ENCODE measurements around the gene PSME4. TPM values are rescaled to one million over a fixed set of nuclear protein-coding genes. Genes with fewer than 3 reads are reported as not detected.
"Not testable (repeated sequence)": the region's sequence is repeated elsewhere in the genome, so short reads cannot be mapped to it uniquely, and the experiment has no call there.

PSME4 gene
- total RNA-seq, 1 donor from 2014 or later = 45.3 TPM

DNA sequence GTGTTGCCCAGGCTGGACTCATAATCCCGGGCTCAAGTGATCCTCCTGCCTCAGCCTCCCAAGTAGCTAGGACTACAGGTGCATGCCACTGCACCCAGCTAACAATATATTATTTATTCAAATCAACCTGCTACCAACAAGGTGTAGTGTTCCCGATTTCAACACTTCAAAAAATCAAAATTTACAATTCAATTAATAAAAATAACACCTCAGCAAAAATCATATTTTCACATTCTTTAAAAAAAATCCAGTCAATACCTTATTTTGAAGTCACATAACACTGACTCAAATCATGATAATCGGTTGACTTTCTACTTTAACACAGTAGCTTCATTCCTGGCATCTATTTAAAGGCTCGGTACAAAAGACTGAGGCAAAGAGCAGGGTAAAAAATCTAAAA is 118.3 kb downstream of the PSME4 start:
- no peak overlapping the region for H3K4me3 Mint-ChIP-seq (ENCODE audit: unreplicated experiment)
- H3K9me3 Mint-ChIP-seq (ENCODE audit: low read depth) = no peaks in the 10 kb centered on the region
- H3K27me3 Mint-ChIP-seq (ENCODE audit: low read depth) = no peaks in the 10 kb centered on the region
- no peaks in the 10 kb centered on the region for H3K4me1 Mint-ChIP-seq (ENCODE audit: low read depth)
- TF ChIP-seq, protein P1, sequence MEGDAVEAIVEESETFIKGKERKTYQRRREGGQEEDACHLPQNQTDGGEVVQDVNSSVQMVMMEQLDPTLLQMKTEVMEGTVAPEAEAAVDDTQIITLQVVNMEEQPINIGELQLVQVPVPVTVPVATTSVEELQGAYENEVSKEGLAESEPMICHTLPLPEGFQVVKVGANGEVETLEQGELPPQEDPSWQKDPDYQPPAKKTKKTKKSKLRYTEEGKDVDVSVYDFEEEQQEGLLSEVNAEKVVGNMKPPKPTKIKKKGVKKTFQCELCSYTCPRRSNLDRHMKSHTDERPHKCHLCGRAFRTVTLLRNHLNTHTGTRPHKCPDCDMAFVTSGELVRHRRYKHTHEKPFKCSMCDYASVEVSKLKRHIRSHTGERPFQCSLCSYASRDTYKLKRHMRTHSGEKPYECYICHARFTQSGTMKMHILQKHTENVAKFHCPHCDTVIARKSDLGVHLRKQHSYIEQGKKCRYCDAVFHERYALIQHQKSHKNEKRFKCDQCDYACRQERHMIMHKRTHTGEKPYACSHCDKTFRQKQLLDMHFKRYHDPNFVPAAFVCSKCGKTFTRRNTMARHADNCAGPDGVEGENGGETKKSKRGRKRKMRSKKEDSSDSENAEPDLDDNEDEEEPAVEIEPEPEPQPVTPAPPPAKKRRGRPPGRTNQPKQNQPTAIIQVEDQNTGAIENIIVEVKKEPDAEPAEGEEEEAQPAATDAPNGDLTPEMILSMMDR (IDR thresholded peaks at IDR 0.05) = no peak
- H3K27ac Mint-ChIP-seq (ENCODE audit: unreplicated experiment) = no peak overlapping the region
- no peak for DNase-seq (ENCODE audit: low spot score)
- peaks cover 16% of the 10 kb centered on the region for H3K36me3 Mint-ChIP-seq (ENCODE audit: low read depth)

DNA sequence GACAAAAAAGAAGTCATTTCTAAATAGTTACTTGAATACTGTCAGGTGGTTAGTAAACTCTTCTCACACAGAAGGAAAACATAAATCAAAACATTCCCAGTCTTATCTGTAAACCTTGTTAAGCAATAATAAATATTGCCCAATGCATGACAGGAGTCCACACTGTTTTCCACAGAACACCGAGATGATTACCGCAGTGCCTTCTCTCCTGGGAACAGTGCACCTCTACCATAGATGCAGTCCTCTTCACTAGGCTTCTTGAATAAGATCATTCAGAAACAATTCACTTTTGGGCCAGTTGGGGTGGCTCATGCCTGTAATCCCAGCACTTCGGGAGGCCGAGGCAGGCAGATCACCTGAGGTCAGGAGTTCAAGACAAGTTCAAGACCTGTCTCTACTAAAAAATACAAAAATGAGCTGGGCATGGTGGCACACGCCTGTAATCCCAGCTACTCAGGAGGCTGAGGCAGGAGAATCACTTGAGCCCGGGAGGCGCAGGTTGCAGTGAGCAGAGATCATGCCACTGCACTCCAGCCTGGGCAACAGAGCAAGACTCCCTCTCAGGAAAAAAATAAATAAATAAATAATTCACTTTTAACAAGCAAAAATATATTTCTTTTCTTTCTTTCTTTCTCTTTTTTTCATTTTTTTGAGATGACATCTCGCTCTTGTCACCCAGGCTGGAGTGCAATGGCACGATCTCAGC is 119.6 kb downstream of the PSME4 start:
- not testable (repeated sequence) for H3K4me1 Mint-ChIP-seq (ENCODE audit: low read depth); H3K27me3 Mint-ChIP-seq (ENCODE audit: low read depth); H3K27ac Mint-ChIP-seq (ENCODE audit: unreplicated experiment); DNase-seq (ENCODE audit: low spot score); H3K4me3 Mint-ChIP-seq (ENCODE audit: unreplicated experiment); H3K9me3 Mint-ChIP-seq (ENCODE audit: low read depth)
- peaks cover 16% of the 10 kb centered on the region for H3K36me3 Mint-ChIP-seq (ENCODE audit: low read depth)

DNA sequence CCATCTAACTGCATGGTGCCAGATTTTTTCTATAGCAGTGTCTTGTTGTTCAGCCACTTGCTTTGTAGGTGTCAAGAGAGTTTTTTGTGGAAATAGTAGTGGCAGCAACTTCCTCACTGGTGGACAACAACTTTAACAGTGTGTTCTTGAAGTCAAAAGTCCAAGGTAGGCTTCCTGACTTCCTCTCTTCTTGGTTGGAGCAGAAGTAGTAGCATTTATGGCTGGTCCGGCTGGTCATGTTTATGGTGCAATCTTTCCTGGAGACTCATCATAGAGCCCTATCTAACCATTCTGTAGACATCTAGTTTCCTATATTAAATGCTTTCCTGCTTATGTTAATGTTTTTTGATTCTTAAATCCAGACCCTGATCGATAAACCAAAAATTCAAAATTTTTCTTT is 122.7 kb downstream of the PSME4 start:
- peaks cover 7% of the 10 kb centered on the region for H3K36me3 Mint-ChIP-seq (ENCODE audit: low read depth)
- TF ChIP-seq, protein P1 (IDR thresholded peaks at IDR 0.05) = no peak
- H3K4me1 Mint-ChIP-seq (ENCODE audit: low read depth) = no peaks in the 10 kb centered on the region
- H3K4me3 Mint-ChIP-seq (ENCODE audit: unreplicated experiment) = no peak overlapping the region
- no peaks in the 10 kb centered on the region for H3K9me3 Mint-ChIP-seq (ENCODE audit: low read depth)
- no peak overlapping the region for H3K27ac Mint-ChIP-seq (ENCODE audit: unreplicated experiment)
- H3K27me3 Mint-ChIP-seq (ENCODE audit: low read depth) = no peaks in the 10 kb centered on the region
- DNase-seq (ENCODE audit: low spot score) = no peak

DNA sequence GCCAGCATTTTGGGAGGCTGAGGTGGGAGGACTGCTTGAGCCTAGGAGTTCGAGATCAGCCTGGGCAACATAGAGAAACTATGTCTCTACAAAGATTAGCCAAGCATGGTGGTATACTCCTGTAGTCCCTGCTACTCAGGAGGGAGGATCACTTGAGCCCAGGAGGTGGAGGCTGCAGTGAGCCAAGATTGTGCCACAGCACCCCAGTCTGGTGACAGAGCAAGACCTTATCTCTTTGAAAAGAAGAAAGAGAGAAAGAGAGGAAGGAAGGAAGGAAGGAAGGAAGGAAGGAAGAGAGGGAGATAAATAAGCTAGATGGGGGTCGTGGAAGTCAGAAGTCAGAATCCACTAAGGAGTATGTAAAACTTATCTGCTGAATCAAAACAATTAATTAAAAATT is 127.2 kb downstream of the PSME4 start:
- TF ChIP-seq, protein P1 (IDR thresholded peaks at IDR 0.05) = no peak
- Mint-ChIP-seq H3K36me3 (ENCODE audit: low read depth) (peaks cover 6% of the 10 kb centered on the region), H3K27ac (ENCODE audit: unreplicated experiment) (no peak overlapping the region), H3K4me3 (ENCODE audit: unreplicated experiment) (no peak overlapping the region), H3K4me1 (ENCODE audit: low read depth) (no peaks in the 10 kb centered on the region), H3K9me3 (ENCODE audit: low read depth) (peaks cover 5% of the 10 kb centered on the region), H3K27me3 (ENCODE audit: low read depth) (no peaks in the 10 kb centered on the region)
- DNase-seq (ENCODE audit: low spot score) = no peak

DNA sequence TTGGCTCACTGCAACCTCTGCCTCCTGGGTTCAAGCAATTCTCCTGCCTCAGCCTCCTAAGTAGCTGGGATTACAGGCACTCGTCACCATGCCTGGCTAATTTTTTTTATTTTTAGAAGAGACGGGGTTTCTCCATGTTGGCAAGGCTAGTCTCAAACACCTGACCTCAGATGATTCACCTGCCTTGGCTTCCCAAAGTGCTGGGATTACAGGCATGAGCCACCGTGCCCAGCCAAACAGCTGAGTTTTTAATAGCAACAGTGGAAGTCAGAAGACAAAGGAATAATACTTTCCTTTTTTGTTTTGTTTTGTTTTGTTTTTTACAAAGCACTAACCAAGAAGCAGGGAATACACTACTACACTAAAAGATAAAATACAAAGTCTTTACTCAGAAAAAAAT is 127.9 kb downstream of the PSME4 start:
- H3K27me3 Mint-ChIP-seq (ENCODE audit: low read depth) = no peaks in the 10 kb centered on the region
- H3K27ac Mint-ChIP-seq (ENCODE audit: unreplicated experiment) = no peak overlapping the region

DNA sequence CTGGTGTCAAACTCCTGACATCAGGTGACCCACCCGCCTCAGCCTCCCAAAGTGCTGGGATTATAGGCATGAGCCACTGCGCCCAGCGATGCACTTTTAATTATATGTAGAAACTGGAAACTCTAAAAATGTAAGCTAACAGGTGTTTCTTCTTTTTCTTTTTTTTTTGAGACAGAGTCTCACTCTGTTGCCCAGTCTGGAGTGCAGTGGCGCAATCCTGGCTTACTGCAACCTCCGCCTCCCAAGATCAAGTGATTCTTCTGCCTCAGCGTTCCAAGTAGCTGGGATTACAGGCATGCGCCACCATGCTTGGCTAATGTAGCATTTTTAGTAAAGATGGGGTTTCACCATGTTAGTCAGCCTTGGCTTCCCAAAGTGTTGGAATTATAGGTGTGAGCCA is 129.1 kb downstream of the PSME4 start:
- H3K4me3 Mint-ChIP-seq (ENCODE audit: unreplicated experiment); H3K27me3 Mint-ChIP-seq (ENCODE audit: low read depth); H3K27ac Mint-ChIP-seq (ENCODE audit: unreplicated experiment); H3K9me3 Mint-ChIP-seq (ENCODE audit: low read depth); H3K36me3 Mint-ChIP-seq (ENCODE audit: low read depth); DNase-seq (ENCODE audit: low spot score); H3K4me1 Mint-ChIP-seq (ENCODE audit: low read depth): not testable (repeated sequence)

More for the DNA sequence above, 127.9 kb downstream of the PSME4 start:
- H3K4me3 Mint-ChIP-seq (ENCODE audit: unreplicated experiment) = no peak overlapping the region
- peaks cover 5% of the 10 kb centered on the region for H3K9me3 Mint-ChIP-seq (ENCODE audit: low read depth)
- DNase-seq (ENCODE audit: low spot score) = no peak
- no peaks in the 10 kb centered on the region for H3K4me1 Mint-ChIP-seq (ENCODE audit: low read depth)
- TF ChIP-seq, protein P1 (IDR thresholded peaks at IDR 0.05) = no peak
- peaks cover 2% of the 10 kb centered on the region for H3K36me3 Mint-ChIP-seq (ENCODE audit: low read depth)
